Fibroblast of gingiva (primary cell): Measurements from ENCODE around the gene CNNM4.

Source experiments
- DNase-seq: peaks from one replicate; pipeline ENCODE4 v3.0.0-alpha.2; 2011; ENCODE audit warnings: low read depth

The CNNM4 gene

DNA sequence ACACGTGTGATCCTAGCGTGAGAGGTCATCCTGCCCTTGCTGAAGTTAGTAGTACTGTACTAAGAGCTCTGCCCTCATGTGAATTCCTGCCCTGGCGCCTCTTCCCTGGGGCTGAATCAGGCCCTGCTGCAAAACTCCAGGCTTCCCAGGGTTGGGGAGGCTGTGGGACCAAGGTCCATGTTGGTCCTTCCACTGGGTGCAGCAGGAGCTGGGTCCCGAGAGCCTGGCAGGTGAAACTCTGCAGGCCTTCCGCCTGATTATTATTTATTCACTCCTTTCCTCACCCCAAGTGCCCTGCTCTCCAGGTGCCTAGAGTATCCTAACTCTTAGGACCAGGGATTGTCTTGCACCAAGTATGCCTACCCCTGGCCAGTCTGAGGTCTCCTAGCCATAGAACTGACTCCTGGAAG, 50.1 kb downstream of the CNNM4 start:
- no peak for DNase-seq

DNA sequence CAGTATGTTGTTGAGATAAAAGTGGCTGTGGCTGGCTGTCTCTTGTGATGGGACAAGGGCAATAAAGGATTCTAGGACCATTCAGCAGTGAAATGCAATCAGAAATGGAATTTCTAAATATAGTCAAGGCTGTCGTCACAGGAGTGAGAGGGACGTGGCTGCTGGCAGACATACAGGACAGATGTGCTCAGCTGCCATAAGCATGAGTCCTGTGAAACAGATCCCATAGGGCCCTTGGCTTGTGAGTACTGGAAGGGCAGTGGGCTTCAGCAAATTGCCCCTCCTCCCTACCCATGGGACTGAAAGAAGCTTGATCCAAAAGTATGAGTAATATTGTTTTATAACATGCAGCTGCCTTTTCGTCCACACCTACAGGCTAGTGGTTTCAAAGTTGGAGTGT, 51.2 kb downstream of the CNNM4 start:
- DNase-seq: peak; percentile 52

DNA sequence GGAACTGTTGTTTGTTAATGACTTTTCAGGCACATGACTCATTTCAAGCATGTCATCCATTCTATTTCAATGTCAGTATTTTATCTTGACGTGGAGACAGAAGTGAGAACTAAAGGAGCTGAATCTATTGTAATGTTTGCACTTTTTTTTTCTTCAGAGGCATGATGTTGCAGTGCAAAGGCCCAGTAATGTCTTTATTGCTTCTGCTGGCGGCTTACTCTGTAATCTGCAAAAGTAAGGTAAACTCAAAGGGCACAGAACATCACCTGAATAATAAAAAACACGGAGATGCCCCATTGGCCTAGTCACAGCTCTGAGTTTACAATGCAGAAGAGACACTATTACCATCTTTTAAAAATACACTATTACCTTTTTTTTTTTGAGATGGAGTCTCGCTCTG, 53.0 kb downstream of the CNNM4 start:
- DNase-seq: no peak

DNA sequence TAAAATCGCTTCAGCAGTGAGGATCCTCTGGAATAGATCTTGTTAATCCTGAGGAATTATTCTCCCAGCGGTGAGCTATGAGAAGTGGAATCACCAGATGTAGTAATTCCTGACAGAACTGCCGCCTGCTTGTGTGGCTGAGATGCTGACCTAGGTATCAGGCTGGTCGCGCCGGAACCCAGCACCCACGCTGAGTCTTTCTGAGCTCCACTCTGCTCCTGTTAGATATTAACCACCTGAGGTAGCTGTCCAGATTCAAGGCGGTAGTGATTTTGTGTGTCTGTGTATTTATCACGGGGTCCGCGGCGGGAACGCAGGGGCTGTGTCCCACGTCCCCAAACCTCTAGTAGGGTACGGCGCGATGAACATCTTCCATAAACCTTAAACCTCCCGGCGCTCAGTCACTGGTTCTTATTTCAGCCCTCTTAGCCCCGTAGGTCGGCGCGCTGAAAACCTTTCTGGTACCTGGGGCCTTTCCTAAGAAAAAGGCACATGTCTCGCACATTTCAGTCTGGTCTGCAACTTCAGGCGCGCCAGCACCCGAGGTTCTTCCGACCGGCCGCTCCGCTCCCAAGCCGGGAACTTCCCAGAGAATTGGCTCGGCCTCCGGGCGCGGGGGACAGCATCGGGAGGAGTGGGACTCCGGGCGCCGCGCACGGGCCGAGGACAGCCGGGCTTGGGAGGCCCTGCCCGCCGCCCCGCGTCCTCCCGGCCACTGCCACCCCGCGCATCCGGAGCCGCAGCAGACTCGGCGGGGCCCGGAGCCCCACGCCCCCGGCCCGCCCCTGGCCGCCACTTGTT, 54.8 kb downstream of the CNNM4 start:
- DNase-seq: peak; percentile 51

DNA sequence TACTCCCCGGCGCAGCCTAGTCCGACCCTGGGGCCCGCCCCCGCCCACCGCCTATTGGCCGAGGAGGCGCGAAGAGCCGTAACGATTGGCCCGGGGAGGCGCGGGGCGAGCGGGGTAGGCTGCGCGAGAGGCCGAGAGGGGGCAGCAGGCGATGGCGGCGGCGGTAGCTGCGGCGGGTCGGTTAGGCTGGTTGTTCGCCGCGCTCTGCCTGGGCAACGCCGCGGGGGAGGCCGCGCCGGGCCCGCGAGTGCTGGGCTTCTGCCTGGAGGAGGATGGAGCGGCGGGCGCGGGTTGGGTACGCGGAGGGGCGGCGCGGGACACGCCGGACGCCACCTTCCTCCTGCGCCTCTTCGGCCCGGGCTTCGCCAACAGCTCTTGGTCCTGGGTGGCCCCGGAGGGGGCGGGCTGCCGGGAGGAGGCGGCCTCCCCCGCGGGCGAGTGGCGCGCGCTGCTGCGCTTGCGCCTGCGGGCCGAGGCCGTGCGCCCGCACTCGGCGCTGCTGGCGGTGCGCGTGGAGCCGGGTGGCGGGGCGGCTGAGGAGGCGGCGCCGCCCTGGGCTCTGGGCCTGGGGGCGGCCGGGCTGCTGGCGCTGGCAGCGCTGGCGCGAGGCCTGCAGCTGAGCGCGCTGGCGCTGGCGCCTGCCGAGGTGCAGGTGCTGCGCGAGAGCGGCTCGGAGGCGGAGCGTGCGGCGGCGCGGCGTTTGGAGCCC, 55.6 kb downstream of the CNNM4 start, which contains the start of gene CNNM3:
Gene CNNM3, plus strand, starts transcription at position 142 of the 709 bp plus-strand sequence. Its CDS starts 10 bp downstream, at position 152.
- peak; percentile 92 for DNase-seq

DNA sequence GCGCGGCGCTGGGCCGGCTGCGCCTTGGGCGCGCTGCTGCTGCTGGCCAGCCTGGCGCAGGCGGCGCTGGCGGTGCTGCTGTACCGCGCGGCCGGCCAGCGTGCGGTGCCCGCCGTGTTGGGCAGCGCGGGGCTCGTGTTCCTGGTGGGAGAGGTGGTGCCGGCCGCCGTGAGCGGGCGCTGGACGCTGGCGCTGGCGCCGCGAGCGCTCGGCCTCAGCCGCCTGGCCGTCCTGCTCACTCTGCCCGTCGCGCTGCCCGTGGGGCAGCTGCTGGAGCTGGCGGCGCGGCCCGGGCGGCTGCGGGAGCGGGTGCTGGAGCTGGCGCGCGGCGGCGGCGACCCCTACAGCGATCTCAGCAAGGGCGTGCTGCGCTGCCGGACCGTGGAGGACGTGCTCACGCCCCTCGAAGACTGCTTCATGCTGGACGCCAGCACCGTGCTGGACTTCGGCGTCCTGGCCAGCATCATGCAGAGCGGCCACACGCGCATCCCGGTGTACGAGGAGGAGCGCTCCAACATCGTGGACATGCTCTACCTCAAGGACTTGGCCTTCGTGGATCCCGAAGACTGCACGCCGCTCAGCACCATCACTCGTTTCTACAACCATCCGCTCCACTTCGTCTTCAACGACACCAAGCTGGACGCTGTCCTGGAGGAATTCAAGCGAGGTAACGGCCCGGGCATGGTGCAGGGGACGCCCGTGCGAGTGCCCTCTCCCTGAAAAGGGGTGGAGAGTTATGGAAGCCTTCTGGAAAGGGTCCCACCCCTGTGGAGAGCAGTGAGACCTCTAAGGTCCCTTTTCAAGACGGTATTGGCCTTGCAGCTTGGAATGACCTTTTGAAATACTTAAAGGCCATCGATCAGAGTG, 56.4 kb downstream of the CNNM4 start:
- DNase-seq: peak; percentile 56

DNA sequence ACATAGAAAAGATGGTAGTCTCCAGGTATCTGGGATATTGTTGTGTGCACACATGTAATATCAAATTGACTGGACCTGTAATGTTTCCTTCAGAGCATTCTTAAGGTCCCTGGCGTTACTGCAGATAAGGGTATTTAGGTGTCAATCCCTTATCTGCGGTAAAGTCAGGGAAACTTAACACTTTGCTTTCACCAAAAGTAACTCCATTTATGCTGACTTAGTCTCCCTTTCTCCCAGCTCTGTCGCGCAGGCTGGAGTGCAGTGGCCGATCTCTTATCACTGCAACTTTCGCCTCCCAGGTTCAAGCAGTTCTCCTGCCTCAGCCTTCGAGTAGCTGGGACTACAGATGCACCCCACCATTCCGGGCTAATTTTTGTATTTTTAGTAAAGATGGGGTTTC, 57.2 kb downstream of the CNNM4 start:
- no peak for DNase-seq

DNA sequence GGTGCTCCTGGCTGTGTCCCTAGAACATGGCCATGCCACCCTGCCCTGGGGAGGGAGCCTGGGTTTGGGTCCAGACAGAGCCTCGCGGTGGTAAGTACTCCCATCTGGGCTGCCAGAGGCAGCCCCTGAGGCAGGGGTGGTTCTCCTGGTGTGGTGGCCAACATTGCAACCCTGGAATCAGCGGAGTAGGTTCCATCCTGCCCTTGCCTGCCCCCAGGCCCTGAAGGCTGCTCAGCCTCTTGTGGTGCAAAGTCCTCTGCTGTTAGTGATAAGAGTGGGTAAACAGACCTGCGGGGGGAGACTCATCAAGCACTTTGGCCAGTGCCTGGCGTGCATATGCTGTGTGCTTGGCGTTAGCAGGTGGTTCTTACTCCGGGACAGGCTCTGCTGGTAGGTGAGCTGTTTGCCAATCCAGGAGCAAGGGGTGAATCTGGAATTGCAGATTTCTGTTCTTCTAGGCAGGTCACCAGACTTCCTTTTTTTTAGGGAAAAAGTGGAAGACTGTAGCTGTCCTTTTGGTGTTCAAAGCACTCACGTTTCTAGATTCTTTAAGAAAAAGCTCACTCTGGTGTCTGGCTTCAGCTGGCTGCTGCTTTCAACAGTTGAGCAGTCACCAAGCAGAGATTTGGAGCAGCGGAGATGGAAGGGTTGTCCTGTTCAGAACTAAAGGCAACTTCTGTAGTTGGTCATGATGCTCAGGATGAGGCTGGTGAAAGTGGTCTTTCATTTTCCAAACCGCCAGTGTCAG, 58.6 kb downstream of the CNNM4 start:
- no peak for DNase-seq

DNA sequence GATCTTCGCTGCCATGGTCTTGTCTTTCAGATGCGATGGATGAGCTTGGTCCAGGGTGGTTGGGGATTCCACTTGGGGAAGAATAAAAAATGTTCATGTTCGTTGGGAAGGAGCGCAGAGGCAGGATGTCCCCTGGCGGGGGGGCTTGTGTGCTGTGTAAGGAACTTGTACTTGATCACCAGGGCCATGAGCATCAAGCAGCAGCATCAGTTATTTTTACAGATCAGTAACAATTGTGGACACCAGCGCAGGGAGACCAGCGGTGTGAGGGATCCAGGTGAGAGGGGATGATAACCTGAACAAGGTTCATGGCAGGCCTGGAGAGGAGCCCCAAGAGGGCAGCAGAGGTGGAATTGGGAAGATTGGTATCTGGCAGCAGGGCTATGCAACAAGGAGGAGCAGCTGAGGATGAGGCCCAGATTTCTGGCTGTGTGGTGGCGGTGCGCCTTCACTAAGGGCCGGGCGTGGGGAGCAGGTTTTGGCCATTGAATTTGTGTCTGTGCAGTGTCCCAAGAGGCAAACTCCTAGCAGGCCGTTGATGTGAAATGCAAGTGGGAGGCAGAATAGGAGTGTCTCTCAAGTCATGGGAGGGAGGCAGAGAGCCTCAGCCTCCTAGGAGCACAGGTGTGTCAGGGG, 59.3 kb downstream of the CNNM4 start:
- no peak for DNase-seq

DNA sequence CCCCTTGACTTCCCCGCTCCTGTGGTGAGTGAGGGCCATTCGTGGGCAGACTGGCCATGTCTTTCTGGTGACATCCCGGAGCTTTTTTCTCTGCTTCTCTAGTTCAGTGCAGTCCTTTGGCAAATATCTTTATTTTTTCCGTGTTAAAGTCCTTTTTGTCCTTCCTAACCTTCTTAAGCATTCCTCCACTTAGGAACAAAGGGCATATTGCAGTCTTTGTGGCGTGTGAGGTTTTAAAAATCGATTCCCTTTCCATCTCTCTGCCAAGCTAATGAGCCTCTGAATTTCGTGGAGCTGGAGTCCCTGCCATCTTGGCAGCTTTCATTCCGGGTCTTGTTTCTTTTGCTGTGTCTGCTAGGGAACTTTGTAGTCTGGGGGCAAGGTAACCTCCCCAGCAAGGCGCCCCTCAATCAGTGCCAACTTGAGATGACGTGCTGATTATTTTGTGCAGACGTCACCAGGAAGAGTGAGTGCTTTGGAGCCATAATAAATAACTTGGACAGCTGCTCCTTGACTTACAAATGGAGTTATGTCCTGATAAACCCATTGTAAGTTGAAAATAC, 60.5 kb downstream of the CNNM4 start:
- no peak for DNase-seq

DNA sequence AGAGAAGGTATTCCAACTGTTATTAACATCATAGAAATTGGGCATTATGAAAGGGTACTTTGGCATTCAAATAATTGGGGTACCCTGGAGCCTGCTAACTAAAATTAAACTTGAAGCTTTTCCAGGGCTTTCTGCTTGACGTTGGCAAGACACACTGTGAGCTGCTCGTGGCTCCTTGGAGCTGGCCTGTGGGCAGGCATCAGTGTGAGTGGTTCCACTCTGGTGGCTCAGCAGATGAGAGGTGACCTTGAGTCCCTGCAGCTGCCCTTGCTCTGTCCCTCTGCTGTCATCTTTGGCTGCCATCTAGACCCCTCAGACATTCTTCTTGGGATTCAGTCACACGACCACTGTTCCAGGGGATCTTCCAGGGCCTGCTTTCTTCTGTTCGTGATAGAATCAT, 62.1 kb downstream of the CNNM4 start:
- DNase-seq: no peak

DNA sequence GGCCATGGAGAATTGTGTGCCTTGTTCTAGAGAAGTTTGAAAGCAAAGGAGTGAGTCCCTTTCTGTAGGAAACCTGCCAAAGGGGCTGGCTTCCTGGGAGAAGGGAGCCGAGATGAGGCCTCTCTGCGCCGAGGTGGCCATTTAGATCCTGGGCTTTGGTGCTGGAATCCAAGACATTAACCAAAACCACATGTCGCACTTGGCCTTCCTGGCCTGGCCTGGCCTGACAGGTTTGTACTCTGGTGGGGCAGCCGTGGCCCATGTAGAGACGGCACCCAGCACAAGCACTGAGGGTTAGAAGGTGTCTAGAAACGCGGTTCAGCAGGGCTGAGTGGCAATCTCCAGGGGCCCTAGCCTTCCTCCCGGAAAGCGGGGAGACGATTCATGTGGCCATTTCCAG, 62.5 kb downstream of the CNNM4 start:
- DNase-seq: peak; percentile 26

DNA sequence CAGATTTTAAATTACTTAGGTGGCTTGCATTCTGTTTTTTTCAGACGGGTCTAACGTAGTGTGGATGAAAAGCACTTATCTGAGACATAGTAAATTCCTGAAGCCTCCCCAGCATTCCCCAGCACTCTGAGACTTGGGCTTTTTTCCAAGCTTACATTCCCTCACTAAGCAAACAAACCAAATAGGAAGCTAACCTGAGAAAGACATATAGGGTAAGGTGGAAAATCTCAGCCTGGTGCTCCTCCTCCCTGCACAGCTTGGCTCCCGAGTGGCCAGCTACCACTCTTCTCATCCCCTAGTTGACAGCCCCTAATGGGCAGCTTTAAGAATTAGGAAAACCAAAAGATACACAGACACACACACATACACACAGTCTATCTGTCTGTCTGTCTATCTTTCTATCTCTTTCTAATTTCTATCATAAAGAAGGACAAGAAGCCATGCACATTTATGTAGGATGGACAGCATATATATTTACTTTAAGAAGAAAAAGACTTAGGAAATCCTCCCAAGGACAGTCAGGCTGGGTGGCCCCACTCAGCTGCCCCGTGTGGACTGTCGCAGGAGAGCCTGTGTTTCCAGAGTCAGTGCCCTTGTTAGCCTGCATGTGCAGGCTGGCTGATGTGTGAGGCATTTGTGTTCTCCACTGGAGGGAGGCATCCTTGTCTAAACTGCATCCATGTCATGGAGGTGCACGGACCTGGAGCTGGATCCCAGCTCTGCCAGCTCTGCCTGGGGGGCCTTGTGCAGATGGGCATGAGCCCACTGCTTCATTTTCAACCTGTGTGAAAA, 63.6 kb downstream of the CNNM4 start:
- no peak for DNase-seq

DNA sequence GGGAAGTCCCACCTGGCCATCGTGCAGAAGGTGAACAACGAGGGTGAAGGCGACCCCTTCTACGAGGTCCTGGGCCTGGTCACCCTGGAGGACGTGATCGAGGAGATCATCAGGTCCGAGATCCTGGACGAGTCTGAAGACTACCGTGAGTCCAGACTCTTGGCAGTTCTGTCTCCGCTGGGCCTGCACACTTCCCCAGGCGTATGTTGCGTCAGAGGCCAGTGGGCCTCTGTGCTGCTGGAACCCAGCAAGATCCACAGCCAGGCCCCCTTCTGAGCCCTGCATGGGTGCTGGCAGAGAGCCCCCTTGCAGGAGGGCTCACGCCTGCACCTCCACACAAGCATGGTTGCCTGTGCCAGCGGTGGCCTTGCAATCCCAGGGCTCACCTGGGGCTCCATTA, 64.4 kb downstream of the CNNM4 start:
- no peak for DNase-seq

DNA sequence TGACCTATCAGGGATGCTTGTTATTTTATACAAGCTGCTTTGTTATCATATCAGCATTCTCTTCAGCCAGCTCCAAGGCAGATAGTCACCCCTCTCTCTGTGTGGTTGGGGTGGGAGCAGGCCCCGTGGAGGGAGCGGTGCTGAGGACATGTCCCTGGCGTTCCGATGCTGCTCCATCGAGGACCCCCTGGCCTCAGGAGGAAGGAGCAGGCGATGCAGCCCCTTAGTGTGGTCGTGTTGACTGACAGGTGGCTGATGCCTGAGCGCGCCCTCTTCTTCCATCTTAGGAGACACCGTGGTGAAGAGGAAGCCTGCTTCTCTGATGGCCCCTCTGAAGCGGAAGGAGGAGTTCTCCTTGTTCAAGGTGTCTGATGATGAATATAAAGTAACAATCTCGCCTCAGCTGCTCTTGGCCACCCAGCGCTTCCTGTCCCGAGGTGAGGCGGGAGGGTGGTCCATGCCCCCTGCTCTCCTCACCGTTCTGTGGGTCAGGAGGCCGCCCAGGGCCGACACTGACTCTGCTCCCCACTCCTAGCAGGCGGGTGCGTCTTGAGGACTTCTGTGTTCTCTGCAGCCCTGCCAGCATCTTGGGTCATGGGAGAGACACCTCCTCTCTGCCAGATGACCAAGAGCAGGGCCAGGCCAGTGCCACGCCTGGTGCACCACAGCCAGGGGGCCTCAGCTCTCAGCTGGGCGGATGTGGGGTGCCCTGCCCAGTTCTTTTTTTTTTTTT, 66.0 kb downstream of the CNNM4 start:
- no peak for DNase-seq

DNA sequence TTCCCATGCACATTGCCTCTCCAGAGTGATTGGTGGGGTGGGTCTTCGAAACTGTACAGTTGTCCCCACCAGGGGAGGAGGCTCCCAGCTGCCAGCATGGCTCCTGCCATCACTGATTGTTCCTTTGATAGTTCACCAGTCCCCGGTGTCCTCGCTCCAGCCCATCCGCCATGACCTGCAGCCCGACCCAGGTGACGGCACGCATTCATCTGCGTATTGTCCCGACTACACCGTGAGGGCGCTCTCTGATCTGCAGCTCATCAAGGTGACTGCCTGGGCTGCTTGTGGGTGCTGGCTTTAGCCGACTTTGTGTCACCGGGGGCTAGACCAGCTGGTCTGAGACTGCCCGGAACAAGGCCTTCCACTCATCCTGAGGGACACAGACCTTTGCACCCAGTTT, 67.7 kb downstream of the CNNM4 start:
- DNase-seq: no peak

DNA sequence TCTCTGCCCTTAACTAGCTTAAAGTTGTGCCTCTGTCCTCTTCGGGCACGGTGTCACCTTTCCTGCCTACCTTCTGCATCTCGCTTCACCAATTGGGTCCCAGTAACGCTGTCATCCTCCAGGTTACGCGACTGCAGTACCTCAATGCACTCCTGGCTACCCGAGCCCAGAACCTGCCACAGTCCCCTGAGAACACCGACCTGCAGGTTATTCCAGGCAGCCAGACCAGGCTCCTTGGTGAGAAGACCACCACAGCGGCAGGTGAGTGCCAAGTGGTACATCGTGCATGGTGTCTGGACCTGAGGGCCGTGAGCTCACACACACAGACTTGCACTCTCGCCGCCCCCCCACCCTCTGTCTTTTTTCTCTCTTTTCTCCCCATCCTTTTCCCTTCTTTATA, 68.2 kb downstream of the CNNM4 start:
- no peak for DNase-seq

DNA sequence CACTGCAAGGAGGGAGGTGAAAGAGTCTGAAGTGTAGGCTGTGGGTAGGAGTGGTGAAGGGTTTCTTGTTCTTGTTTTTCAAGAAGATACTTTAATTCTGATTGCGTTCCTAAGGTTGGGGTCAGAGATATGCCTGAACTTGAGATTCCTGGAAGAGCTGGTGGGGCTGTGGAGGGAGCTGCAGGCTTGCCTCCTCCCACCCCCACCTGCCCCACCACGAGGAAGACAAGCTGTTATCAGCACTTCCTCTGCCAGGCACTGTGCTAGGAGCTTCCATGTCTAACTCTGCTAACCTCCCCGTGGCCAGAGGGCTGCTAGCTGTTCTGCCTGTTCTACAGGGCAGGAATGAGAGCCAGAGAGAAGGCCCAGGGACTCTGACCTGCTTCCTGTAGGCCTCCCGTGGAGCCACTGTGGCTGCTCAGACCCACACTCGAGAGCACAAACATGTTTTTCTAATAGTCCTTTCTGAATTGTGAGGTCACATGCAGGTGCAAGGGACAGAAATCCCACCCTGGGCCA, 69.4 kb downstream of the CNNM4 start:
- DNase-seq: no peak

DNA sequence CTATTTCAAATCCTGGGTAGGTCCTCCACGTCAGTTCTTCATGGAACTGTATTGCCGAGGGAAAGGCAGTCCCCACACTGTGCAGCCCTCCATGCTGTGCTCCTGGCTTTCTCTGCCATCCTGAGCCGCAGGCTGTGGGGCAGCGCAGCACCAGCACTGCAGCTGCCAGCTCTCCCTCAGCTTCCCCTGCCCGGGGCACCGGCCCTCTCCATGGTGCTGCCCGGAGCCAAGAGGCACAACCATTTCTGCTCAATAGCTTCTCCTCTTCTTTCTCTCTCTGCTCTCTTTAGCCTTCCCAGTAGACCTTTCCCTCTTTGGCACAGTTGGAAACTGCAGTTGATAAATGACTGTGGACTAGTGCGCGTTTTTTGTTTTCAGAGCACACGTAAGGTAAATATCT, 71.0 kb downstream of the CNNM4 start:
- DNase-seq: no peak
